KG1 (cell line): ENCODE data around the gene F10.
"Not testable (repeated sequence)": the region's sequence is repeated elsewhere in the genome, so short reads cannot be mapped to it uniquely, and the experiment has no call there.

Source experiments
- DNase-seq: peaks from one replicate; lab custom pipeline; 2025; lab: John Stamatoyannopoulos, UW

Gene F10

DNA sequence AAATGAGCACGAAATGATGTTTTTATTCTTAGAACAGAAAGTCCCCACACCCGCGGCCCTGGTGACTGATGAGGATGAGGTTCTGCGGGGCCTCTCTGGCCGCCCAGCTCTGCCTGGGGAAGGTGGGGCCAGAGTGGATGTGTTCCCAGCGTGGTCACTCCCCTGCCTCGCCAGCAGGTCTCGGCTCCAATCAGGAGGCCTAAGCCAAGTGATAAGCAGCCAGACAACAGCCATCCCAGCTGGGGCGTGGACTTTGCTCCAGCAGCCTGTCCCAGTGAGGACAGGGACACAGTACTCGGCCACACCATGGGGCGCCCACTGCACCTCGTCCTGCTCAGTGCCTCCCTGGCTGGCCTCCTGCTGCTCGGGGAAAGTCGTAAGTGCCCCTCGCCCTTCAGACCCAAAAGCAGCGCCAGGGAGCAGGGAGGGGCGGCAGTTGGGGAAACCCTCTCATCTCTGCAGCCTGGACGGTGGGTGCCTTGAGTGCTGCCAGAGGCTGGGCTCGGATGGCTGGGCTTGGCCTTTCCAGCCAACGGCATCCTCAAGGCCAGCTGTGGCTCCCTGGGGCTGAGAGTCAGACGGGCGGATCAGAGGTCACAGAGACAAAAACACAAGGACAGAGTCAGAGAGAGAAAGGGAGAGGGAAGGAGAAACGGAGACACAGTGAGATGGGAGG is at the start of gene F10:
TSS of gene F10 (plus strand) at position 250 of the 676 bp plus-strand sequence. CDS start at position 307, 57 bp downstream.
- DNase-seq: no peak

DNA sequence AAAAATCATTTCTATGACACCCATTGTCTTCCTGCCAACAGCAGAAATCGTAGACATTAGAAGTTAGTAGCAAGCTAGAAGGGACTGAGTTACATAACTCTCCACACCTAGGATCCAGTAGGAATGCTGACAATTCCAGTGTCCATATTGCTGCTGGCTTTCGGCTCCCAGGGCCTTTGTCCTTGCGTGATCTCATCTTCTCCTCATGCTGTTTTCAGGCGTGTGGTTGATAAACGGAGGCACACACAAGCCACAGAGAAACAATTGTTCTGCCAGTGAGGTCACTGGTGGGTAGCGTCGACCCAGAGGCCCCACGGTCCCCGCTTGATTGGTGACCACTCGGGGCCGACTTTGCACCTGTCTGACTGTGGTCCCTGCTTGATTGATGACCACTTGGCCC is 48.7 kb upstream of the F10 start:
- no peak for DNase-seq

DNA sequence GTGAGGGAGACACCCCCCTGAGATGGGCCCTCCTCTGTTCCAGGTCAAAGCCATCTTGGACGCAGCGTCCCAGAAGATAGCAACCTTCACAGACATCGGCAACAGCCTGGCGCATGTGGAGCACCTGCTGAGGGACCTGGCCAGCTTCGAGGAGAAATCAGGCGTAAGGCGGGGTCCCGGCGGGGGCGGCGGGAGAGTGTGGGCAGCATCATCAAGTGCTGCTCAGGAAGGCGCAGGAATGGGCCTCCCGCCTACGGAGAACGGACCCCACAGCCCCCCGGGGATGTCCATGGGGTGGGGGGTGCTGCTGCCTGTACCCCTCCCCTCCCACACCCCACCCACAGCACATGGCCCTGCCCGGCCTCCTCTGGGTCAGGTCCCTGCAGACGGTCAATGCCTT is 48.2 kb upstream of the F10 start:
- no peak for DNase-seq

DNA sequence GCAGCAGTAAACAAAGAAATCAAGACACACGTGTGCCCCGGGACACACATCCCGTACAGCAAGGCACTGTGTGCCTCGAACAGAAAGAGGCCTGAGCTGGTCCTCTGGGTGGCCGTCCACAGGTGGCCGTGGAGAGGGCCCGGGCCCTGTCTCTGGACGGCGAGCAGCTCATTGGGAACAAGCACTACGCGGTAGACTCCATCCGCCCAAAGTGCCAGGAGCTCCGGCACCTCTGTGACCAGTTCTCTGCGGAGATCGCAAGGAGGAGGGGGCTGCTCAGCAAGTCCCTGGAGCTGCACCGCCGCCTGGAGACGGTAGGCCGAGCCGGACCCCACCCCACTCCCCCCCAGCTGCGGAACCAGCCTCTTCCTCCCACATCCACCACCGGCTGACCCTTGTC is 47.7 kb upstream of the F10 start:
- DNase-seq: no peak

DNA sequence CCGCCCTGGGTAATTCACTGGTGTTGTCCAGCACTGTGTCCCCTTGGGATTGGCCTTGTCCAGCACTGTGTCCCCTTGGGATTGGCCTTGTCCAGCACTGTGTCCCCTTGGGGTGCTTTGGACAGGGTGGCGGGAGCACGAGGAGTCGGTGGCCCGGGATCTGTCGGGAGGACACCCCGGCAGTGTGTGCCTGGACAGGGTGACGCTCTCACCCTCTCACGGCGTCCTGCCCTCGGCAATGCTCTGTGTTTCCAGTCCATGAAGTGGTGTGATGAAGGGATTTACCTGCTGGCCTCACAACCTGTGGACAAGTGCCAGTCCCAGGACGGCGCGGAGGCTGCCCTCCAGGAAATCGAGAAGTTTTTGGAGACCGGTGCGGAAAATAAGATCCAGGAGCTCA is 46.9 kb upstream of the F10 start:
- no peak for DNase-seq

DNA sequence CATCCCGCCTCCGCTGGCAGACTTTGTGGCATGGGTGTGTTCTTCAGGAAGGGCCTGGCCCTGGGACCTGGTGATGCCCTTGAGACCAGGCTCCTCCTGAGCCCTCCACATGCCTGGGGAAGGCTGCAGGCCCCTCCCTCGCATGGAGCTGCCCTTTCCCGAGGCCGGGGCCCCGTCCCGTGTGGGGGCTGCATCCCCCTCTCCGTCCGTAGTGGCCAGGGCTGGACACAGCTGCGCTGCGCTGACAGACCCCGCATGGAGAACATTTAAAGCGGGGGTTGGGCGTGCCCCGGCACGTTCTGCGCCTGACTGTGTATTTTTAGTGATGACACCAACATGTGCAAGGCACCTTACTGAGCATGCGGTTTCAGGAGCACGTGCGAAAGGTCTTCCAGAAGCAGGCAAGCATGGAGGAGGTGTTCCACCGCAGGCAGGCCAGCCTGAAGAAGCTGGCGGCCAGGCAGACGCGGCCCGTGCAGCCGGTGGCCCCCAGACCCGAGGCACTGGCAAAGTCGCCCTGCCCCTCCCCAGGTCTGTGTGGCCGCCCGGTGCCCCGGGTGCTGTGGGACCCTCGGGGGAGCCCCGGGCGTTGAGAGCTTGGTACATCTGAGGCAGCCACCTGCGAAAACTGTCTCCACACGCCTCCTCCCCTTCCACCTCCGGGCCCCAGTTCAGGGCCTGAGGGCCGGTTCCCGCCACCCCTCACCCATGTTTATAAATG is 45.8 kb upstream of the F10 start:
- no peak for DNase-seq

DNA sequence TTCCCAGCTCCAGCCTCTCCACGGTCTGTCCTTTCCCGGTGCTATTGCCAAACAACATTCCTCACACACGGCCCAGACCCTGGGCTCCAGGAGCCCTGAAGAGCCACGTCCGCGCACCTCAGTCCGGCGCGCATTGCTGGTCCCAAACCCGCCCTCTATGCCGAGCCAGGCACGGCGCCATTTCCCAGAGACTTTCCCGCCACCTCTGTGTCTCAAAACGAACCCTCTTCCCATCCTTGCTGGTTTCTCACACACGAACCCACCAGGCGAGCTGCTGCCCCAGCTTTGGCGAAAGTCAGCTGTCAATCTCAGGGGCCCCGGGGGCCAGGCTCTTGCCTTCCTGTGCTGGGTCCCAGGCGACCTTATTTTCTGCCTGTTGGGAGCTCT is 45.0 kb upstream of the F10 start:
- DNase-seq: no peak

DNA sequence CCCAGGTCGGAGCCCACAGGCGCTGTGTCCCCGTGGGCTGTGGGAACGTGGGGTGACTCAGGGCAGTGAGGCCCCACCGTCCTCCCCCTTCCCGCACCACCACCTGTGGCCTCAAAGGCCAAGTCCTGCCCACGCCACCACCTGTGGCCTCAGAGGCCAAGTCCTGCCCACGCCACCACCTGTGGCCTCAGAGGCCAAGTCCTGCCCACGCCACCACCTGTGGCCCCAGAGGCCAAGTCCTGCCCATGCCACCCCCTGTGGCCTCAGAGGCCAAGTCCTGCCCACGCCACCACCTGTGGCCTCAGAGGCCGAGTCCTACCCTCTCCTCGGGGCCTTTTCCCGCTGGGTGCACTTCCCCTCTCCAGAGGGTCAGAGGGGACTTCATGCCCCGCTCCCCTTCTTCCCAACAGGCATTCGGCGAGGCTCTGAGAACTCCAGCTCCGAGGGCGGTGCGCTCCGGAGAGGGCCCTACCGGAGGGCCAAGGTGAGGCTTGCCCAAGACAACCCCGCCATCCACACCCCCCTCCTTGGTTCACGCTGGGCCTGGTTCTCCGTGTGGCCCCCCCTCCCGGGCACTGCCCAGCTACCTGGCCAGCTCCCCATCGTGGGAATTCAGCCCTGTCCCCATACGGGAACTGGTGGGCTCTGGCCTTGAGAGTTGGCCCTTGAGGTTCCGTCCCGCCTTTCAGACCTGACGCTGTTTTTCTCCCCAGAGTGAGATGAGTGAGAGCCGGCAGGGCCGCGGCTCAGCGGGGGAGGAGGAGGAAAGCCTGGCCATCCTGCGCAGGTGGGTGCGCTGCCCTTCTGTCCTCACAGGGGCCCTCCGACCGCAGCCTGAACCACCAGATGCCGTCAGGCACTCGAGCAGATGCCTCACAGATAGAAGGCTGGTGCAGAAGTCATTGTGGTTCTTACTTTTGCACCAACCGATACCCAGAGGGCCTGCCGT is 44.4 kb upstream of the F10 start:
- no peak for DNase-seq

DNA sequence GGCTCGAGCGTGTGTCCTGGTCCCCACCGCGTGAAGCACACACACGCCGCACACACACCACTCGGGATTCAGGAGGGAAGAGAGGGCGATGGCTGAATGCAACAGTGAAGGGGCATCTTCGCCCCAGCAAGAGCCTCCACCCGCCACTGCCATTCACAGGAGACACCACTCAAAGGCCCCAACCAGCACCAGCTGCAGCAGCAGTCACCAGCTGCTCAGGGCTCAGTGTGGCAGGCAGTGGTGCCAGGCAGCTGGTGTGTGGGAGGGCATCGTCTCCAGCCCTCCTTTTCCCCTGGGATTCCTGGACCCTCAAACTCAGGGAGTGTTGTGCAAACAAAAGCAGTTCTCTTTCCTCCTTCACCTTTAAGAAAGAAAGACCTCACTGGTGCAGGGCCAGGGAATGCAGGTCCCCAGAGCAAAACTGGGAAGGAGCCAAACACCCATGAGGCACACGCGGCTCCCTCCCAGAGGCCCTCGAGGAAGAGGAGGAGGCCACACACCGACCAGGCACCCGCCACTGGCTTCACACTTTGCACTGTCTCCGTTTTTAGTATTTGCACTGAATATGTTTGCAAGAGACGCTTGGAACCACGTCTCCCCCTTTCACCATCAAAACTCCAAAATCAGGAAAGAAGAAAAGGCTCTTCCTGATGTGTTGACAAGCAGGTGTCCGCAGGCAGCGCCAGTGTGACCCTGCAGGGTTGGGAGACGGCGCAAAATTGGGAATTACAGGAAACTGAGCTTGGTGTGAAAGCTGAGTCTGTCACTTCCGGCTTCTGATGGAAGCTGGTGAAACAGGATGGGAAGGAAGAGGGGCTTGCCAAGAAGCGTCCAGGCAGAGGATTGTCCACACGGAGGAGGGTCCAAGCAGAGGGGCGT is 43.5 kb upstream of the F10 start:
- DNase-seq: no peak

DNA sequence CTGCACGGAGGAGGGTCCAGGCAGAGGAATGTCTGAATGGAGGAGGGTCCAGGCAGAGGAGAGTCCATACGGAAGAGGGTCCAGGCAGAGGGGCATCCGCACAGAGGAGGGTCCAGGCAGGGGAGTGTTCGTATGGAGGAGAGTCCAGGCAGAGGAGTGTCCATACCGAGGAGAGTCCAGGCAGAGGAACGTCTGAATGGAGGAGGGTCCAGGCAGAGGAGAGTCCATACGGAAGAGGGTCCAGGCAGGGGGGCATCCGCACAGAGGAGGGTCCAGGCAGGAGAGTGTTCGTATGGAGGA is 42.9 kb upstream of the F10 start:
- DNase-seq: not testable (repeated sequence)

DNA sequence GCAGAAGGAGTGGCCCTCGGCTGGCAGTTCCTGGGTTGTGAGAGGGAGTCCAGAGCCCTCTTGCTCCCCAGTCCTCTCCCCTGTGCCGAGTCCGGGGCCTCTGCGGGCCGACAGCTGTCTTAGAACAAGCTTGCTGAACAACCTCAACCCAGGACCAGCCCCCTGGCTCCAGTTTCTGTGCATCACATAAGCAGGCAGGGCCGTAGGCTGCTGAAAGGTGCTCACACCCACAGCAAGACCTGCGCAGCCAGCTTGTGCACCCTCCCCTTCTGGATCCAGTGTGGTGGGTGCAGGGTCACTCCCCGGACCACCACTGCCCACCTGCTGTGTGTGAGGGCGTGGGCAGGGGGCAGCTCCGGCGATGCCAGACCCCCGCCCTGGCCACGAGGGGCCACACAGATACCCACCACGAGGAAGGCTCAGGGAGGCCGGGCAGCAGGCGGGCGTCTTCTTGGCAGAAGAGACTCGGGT is 42.2 kb upstream of the F10 start:
- no peak for DNase-seq

DNA sequence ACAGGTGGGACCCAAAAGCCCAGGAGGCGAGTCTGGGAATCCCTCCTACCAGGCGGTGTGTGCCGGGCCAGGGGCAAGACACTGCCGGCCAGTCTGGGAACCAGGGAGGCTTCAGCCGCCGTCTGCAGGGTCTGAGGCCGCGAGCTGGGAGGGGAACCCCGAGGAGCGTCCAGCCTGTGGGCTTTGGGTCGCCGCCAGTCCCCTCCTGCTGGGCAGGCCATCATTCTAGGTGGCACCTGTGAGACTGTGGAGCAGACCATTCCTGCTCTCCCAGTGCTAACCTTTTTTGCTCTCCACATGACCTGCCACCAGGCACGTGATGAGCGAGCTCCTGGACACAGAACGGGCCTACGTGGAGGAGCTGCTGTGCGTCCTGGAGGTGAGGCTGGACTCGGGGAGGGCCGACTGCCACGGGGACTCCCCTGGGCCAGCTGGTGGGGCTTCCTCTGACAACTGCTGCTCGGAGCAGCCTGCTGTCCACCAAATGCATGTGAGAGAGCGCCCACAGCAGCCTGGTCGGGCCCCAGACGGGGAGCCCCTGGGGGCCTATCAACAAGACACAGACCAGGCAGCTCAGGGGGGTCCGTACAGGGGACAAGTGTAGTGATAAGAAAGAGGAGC is 41.6 kb upstream of the F10 start:
- DNase-seq: no peak

DNA sequence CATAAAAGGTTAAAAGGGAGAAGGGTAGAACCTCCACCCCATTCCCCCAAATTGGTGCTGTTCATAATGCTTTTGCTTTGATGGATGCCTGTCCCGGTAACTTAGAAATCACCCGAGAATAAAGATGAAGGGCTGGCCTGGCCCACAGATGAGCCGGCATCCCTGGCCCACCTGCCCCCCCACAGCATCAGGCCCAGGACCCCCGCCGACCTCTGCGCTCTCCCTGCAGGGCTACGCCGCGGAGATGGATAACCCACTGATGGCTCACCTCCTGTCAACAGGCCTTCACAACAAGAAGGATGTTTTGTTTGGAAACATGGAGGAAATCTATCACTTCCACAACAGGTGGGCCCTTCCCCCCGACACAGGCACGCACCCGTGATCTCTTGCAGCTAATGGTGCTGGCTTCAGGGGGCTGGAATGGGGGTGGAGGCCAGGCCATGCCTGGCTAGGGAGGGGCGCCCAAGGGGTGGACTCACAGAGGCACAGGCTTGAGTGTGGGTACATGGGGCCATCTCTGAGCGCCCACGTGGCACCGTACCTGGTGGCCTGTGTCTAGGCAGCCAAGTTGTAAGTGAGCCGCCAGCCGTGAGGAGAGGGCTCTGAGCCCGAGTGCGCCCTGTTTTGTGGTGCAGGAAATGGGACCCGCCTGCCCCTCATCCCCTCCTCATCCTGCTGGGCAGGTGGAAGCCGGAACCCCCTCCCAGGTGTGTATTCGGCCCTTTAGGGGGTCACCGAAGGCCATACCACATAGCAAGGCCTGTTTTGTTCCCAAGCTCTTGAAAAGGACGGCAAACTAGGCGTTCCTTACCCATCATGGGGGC is 40.2 kb upstream of the F10 start:
- no peak for DNase-seq

DNA sequence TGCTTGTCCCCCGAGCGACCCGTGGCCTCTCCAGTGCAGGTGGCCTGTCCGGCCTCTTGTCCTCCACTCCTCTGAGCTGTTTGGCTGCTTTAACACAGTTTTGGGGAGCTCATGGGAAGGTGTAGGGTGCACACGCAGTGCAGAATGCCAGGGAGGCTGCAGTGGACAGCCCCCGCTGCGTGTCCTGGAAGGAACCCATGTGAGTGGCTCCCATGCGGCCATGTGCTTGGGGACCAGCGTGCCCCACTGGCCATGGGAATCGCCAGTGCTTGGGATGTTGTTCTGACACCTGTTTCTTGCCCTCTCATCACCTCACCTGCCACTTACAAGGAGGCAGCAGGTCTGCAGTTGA is 39.6 kb upstream of the F10 start:
- DNase-seq: no peak

DNA sequence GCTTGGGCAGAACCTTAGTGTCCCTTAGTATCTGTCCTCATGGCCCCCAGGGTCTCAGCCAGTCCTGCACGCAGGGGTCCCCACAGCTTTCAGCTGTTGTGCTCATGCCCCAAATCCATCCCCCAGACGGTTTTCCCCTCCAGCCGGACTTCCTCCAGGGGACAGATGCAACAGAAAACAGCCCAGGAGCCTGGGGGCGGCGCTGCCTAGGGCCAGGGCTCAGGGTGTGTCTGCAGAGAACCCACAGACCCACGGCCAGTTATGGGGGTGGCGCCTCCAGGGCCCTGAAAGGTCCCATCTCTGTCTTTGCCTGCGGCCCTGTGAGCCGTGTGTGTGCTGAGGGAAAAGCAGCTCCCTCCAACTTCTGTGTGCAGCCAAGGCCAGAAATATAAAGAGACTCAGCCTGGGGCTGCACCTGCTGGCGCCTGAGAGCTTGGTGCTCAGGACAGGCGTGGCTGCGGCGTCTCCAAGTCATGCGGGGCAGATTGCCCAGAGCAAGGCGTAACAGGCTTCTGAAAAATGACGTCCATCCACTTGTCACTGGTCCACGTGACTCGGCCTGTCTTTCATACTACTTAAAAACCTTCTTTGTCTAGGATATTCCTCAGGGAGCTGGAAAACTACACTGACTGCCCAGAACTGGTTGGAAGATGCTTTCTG is 39.1 kb upstream of the F10 start:
- DNase-seq: no peak

DNA sequence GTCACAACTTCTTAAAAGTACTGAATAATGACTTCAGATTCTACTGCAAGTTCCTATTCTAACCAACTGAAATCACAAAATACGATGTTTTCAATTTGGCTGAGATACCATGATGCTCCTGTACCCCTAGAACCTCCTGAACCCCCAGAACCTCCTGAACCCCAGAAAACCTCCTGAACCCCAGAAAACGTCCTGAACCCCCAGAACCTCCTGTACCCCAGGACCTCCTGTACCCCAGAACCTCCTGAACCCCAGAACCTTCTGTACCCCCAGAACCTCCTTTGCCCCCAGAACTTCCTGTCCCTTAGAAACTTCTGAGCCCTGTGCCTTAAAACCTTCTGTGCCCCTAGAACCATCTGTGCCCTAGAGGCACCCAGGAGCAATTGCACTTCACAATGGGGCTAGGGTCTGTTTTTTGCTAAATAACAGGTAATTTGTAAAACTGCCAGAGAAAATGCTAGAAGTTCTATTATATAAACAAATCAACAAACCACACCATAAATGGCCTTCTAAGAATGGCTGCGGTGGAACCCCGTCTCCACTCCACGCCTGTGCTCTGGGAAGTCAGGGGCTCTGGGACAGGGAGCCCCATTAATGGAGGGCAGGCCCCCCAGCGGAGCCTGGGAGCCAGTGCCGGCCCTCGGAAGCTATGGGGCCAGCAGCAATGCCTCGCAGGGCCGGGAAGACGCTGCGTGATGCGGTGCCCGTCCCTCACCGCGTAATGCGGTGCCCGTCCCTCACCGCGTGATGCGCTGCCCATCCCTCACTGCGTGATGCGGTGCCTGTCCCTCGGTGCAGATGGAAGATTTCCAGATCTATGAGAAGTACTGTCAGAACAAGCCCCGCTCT is 38.3 kb upstream of the F10 start:
- no peak for DNase-seq

DNA sequence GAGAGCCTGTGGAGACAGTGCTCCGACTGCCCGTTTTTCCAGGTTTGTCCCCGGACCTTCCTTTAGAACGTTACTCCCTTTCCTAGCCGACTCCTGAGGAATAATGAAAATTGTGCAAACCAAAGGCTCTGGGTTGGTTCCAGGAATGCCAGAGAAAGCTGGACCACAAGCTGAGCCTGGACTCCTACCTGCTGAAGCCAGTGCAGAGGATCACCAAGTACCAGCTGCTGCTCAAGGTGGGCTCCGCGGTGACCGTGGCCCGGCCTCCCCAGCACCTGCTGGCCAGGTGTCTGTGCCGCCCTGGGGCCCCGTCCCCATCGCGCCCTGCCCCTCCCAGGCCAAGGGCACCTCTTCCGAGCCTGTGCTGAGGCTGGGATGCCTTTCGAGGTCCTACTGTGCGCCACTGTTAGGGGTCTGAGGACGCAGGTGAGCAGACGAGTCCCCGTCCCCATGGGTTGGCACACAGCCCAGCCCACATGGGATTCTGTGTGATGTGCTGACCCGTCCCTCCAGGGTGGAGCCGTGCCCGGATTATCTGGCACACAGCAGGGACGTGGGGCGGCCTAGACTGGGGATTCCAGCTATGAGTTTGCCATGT is 37.6 kb upstream of the F10 start:
- no peak for DNase-seq

DNA sequence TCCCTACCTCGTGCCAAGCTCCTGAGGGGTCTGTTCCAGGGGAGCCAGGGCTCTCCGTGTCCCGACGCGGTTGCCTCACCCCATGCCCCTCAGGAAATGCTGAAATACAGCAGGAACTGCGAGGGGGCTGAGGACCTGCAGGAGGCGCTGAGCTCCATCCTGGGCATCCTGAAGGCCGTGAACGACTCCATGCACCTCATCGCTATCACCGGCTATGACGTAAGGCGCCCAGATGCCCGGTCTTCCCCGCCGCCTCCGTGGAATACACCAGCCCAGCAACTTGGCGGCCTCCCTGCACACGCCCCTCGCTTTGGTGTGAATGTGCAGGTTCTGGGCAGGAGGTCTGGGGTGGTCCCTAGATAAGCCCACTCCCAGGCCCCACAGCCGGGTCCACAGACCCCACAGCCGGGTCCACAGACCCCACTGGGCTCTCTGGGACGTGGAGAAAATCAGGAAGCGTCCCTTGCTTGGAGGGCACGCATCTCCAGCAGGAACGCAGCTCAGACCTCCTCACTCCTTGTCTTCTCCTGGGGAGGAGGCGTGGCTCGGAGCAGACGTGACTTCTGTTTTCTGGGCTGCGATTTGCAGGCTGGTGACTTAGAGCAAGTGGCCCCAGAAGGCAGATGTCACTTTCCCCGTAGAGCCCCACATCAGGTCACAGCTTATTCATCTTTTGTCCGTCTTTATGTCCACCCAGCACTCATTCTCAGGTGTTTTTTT is 36.4 kb upstream of the F10 start:
- DNase-seq: no peak
